Stimulated activated naive CD8-positive, alpha-beta T cell treated with anti-CD3 and anti-CD28 coated beads, Interleukin-15, Interleukin-2, amounts not matched to agents 100 ng/mL and 50 ng/mL, for 24 hours (primary cell): Measurements from ENCODE around the gene TOX2.
A peak's percentile ranks its signal among the peaks of the same experiment; 100 is the strongest.

Experiments
- H3K27ac Mint-ChIP-seq: one replicate; pipeline ENCODE4 v1.8.0; 2021; ENCODE audit warnings: mild to moderate bottlenecking, mixed read lengths
- H3K27me3 Mint-ChIP-seq: one replicate; pipeline ENCODE4 v1.8.0; 2021; ENCODE audit warnings: mixed read lengths
- H3K36me3 Mint-ChIP-seq: one replicate; pipeline ENCODE4 v1.8.0; 2021; ENCODE audit warnings: low read depth, mixed read lengths
- H3K4me1 Mint-ChIP-seq: one replicate; pipeline ENCODE4 v1.8.0; 2021; ENCODE audit warnings: low read depth, mixed read lengths
- H3K4me3 Mint-ChIP-seq: one replicate; pipeline ENCODE4 v1.8.0; 2021; ENCODE audit warnings: mild to moderate bottlenecking, mixed read lengths
- H3K9me3 Mint-ChIP-seq: one replicate; pipeline ENCODE4 v1.8.0; 2021; ENCODE audit warnings: mixed read lengths

The TOX2 gene

GRCh38 chr20:43955062-43955749 is 40.6 kb downstream of the TOX2 start:
- peaks cover 17% of the 10 kb centered on the region for H3K36me3 Mint-ChIP-seq
- peaks cover 17% of the 10 kb centered on the region for H3K9me3 Mint-ChIP-seq
- H3K27ac Mint-ChIP-seq: peak overlapping the region; percentile 87
- peaks cover 35% of the 10 kb centered on the region for H3K27me3 Mint-ChIP-seq
- peak overlapping the region; percentile 42 for H3K4me3 Mint-ChIP-seq
- H3K4me1 Mint-ChIP-seq: peaks cover 83% of the 10 kb centered on the region

DNA sequence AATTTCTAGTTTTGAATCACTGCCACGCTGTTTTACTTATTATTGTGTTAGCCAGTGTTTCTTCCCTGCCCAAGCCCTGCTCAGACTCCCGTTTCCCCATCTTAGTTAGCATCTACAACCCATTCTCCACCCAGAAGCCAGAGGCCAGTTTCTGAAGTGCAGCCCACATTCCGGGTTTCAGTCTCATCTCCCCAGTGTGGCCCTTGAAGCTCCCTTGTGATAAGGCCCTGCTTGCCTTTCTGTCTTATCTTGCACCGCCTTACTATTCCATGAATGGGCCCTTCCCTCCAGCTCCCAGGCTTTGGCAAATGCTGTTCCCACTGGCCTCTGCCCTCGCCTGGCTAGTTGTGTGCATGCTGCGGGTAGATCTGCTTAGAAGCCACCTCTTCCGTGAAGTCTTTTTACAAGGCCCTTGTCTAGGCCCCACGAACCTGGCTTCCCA is 41.1 kb downstream of the TOX2 start:
- H3K27ac Mint-ChIP-seq: peak overlapping the region; percentile 87
- H3K4me3 Mint-ChIP-seq: peak overlapping the region; percentile 42
- H3K27me3 Mint-ChIP-seq: peaks cover 35% of the 10 kb centered on the region
- peaks cover 17% of the 10 kb centered on the region for H3K36me3 Mint-ChIP-seq
- peaks cover 83% of the 10 kb centered on the region for H3K4me1 Mint-ChIP-seq
- H3K9me3 Mint-ChIP-seq: peaks cover 17% of the 10 kb centered on the region

- H3K27ac Mint-ChIP-seq: no peak overlapping the region
- H3K27me3 Mint-ChIP-seq: peaks cover 37% of the 10 kb centered on the region
- peaks cover 17% of the 10 kb centered on the region for H3K36me3 Mint-ChIP-seq
- no peak overlapping the region for H3K4me3 Mint-ChIP-seq
- peaks cover 82% of the 10 kb centered on the region for H3K4me1 Mint-ChIP-seq
- peaks cover 17% of the 10 kb centered on the region for H3K9me3 Mint-ChIP-seq
These were observed 42.7 kb downstream of the TOX2 start for GRCh38 chr20:43957392-43957791.

DNA sequence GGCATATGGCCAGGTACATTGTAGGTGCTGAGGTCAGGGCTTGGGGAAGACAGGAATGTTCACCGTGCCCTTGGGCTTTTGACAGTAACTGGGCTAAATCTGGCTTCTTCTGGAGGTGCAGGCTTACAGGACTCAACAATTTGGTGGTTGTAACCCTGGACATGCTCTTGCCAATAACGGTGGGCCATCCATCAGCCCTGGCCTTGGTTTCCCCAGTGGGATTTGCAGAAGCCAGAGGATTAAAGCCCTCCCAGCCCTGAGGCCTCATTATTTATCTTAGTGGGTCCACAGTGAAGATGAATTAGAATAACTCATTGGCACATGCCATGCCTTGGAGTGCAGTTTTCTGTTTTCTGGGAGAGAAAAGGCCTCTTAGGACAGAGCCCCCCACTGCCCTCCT is 44.0 kb downstream of the TOX2 start:
- H3K9me3 Mint-ChIP-seq: peaks cover 17% of the 10 kb centered on the region
- peaks cover 74% of the 10 kb centered on the region for H3K4me1 Mint-ChIP-seq
- H3K4me3 Mint-ChIP-seq: no peak overlapping the region
- H3K27ac Mint-ChIP-seq: no peak overlapping the region
- peaks cover 37% of the 10 kb centered on the region for H3K27me3 Mint-ChIP-seq
- peaks cover 17% of the 10 kb centered on the region for H3K36me3 Mint-ChIP-seq

DNA sequence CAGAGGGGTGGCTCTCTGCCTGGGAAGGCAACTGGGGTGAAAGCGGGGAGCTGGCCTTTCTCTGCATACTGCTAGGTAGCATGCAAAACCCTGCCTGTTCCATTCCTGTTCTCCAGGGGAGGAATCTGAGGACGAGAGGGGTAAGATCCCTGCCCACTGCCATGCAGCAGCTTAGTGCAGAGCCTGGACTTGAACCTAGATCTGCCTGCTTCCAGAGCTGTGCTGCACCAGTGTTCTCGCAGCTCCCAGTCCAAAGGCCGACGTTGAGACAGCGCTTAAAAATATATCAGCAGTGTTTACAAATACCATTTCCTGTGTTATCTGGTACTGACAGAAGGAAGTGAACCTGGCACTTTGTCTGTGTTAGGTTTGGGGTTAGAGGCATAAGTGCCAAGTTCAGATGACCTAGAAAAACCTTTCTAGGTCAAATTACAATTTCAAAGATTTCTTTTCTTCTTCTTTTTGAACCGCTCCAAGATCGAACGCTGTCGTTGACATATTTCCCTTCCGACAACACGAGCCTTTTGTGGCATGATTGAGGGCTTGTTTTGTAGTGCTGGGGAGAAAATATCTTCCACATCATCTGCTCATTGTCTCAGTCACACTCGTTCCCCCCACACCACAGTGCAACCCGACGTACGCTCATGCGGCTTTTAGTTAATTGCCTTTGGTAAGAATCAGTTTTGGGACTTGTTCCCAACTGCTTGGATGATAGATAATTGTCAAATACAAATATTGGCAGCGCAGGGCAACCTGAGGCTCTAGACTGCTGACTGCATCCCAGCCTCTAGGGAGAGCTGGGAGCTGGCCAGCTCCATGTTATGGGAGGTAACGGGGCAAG is 44.6 kb downstream of the TOX2 start:
- H3K4me3 Mint-ChIP-seq: peak overlapping the region; percentile 68
- H3K27ac Mint-ChIP-seq: no peak overlapping the region
- H3K9me3 Mint-ChIP-seq: peaks cover 17% of the 10 kb centered on the region
- peaks cover 72% of the 10 kb centered on the region for H3K4me1 Mint-ChIP-seq
- peaks cover 34% of the 10 kb centered on the region for H3K27me3 Mint-ChIP-seq
- H3K36me3 Mint-ChIP-seq: peaks cover 17% of the 10 kb centered on the region

GRCh38 chr20:43959920-43960227 is 45.2 kb downstream of the TOX2 start:
- Mint-ChIP-seq H3K4me1 (peaks cover 72% of the 10 kb centered on the region), H3K27me3 (peaks cover 35% of the 10 kb centered on the region), H3K36me3 (peaks cover 17% of the 10 kb centered on the region), H3K4me3 (no peak overlapping the region), H3K9me3 (peaks cover 17% of the 10 kb centered on the region), H3K27ac (no peak overlapping the region)

DNA sequence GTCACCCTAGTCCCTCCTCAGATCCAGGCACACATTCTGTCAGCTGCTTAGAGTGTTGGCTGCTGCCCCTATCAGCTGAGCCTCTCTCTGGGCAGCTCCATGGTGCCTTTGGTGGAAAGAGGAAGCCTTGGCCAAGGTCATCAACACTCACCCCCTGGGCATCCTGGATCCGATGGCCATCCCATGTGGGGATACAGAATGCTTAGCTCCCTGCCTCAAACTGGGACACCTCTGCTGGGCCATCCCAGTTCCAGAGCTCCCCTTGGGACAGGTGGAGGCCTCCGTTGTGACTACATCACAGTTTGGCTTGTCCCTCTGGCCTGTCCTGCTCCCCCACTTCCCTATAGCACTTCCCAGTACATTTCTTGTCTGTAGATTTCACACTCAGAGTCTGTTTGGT is 45.6 kb downstream of the TOX2 start:
- Mint-ChIP-seq H3K4me1 (peaks cover 71% of the 10 kb centered on the region), H3K4me3 (no peak overlapping the region)

DNA sequence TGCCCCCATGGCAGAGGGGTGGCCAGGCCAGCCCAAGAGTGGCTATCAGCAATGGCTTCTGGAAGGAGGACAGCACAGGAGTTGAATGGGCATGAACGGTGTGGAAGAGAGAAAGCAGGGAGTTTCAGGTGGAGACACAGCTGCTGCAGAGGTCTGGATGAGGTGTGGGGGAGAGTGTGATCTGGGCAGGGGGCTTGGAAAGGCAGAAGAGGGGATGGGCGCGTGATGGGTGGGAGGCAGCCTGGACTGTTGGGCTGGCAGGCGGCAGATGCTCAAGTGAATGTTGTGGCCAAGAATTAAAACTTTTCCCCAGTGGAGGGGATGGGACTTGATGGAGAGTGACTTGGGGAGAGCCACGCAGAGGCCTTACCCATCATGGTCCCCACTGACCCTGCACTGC is 46.5 kb downstream of the TOX2 start:
- Mint-ChIP-seq H3K9me3 (peaks cover 17% of the 10 kb centered on the region), H3K27ac (no peak overlapping the region), H3K27me3 (peaks cover 35% of the 10 kb centered on the region), H3K4me1 (peaks cover 62% of the 10 kb centered on the region), H3K36me3 (peaks cover 17% of the 10 kb centered on the region), H3K4me3 (no peak overlapping the region)

More for the DNA sequence above, 45.6 kb downstream of the TOX2 start:
- peaks cover 35% of the 10 kb centered on the region for H3K27me3 Mint-ChIP-seq
- H3K36me3 Mint-ChIP-seq: peaks cover 17% of the 10 kb centered on the region
- no peak overlapping the region for H3K27ac Mint-ChIP-seq
- peaks cover 17% of the 10 kb centered on the region for H3K9me3 Mint-ChIP-seq

- Mint-ChIP-seq H3K9me3 (peaks cover 15% of the 10 kb centered on the region), H3K27ac (no peak overlapping the region), H3K27me3 (peaks cover 33% of the 10 kb centered on the region), H3K4me3 (no peak overlapping the region), H3K36me3 (peaks cover 14% of the 10 kb centered on the region), H3K4me1 (peaks cover 57% of the 10 kb centered on the region)
These were observed 47.2 kb downstream of the TOX2 start for GRCh38 chr20:43961541-43962471.

DNA sequence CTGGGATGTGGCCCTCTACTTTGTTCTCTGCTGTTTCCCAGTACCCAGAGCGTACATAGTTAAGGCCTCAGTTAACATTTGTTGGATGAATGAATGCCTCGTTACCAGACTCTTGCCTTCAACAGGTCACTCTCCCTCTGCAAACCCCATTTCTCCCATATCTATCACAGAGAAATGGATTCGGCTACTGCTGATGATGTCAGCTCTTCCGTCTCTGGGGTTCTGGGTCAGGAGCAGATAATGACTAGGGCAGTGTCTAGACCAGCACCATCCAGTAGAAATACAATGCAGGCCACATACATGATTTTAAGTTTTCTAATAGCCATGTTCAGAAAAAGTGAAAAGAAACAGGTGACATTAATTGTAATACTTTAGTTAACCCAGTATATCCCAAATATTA is 47.9 kb downstream of the TOX2 start:
- peaks cover 7% of the 10 kb centered on the region for H3K36me3 Mint-ChIP-seq
- no peak overlapping the region for H3K4me3 Mint-ChIP-seq
- H3K27ac Mint-ChIP-seq: no peak overlapping the region
- H3K27me3 Mint-ChIP-seq: peaks cover 25% of the 10 kb centered on the region
- H3K9me3 Mint-ChIP-seq: peaks cover 7% of the 10 kb centered on the region
- peaks cover 50% of the 10 kb centered on the region for H3K4me1 Mint-ChIP-seq

- Mint-ChIP-seq H3K27me3 (peaks cover 24% of the 10 kb centered on the region), H3K4me3 (no peak overlapping the region), H3K4me1 (peaks cover 45% of the 10 kb centered on the region), H3K27ac (peak overlapping the region; percentile 42), H3K9me3 (peaks cover 2% of the 10 kb centered on the region), H3K36me3 (peaks cover 1% of the 10 kb centered on the region)
These were observed 48.6 kb downstream of the TOX2 start for GRCh38 chr20:43963233-43963632.

DNA sequence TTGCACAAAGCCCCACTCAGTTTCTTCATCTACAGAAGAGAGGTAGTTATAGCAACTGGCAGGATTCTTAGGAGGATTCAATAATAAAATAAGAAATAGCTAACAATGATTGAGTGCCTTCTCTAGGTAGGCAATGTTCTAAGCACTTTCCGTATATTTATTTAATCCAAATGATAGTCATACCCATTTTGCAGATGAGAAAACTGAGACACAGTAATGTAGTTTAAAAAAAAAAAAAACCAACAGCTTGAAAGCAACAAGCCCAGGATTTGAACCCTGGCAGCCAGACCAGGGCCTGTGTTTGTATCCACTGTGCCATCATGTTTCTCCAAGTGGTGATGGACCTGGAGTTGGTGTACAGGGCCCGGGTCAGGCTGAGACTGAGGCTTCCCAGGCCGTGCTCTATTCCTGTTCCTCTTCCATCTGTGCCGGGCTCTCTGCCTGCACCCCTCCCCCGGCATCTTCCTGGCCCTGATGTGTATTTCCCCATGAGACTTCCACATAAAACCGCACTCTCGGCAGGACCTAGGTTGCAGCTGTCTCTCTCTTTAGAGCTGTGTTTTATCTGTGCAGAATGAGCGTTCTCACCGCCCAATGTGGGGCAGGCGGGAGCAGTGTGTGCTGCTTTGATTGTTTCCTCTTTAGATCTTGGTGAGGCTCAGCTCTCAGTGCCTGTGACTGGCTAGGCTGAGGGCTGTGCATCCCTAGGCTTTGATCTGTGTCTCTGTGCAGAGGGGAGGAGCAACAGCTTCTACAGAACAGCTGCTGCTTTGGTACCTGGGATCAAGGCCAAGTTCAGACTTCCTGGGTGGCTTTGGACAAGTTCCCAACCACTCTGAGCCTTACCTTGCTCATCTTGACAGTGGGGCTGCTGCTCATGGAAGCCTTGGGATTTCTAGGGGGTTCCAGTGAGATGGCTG is 49.5 kb downstream of the TOX2 start:
- Mint-ChIP-seq H3K9me3 (no peaks in the 10 kb centered on the region), H3K4me3 (peak overlapping the region; percentile 8), H3K4me1 (peaks cover 42% of the 10 kb centered on the region), H3K27ac (no peak overlapping the region), H3K27me3 (peaks cover 23% of the 10 kb centered on the region), H3K36me3 (no peaks in the 10 kb centered on the region)

- Mint-ChIP-seq H3K36me3 (no peaks in the 10 kb centered on the region), H3K9me3 (no peaks in the 10 kb centered on the region), H3K4me1 (peaks cover 20% of the 10 kb centered on the region), H3K4me3 (no peak overlapping the region), H3K27ac (no peak overlapping the region), H3K27me3 (peaks cover 23% of the 10 kb centered on the region)
These were observed 53.8 kb downstream of the TOX2 start for GRCh38 chr20:43968341-43969000.
